Parathyroid adenoma (tissue), 2 donors: ENCODE results near the gene HIBADH.

Experiments
- H2AFZ ChIP-seq: fragments of 300-600 bp; sonication (generic); one replicate; pipeline ENCODE4 v1.7.0; 2017; ENCODE audit warnings: antibody characterized with exemption, mild to moderate bottlenecking
- H3K27ac ChIP-seq: fragments of 300-600 bp; sonication (generic); one replicate; pipeline ENCODE4 v1.7.0; 2017
- H3K27me3 ChIP-seq: fragments of 300-600 bp; sonication (generic); one replicate; pipeline ENCODE4 v1.7.0; 2017; ENCODE audit warnings: low read length; ENCODE audit not compliant: control insufficient read depth, insufficient read depth
- H3K36me3 ChIP-seq: fragments of 300-600 bp; sonication (generic); one replicate; pipeline ENCODE4 v1.7.0; 2017; ENCODE audit warnings: low read length; ENCODE audit not compliant: control insufficient read depth, insufficient read depth
- H3K4me1 ChIP-seq: fragments of 300-600 bp; sonication (generic); one replicate; pipeline ENCODE4 v1.7.0; 2017; ENCODE audit warnings: control low read depth
- H3K4me2 ChIP-seq: fragments of 300-600 bp; sonication (generic); one replicate; pipeline ENCODE4 v1.7.0; 2017; ENCODE audit warnings: low read length
- H3K4me3 ChIP-seq: fragments of 300-600 bp; sonication (generic); one replicate; pipeline ENCODE4 v1.7.0; 2017; ENCODE audit warnings: low read depth, low read length
- H3K79me2 ChIP-seq: fragments of 300-600 bp; sonication (generic); one replicate; pipeline ENCODE4 v1.7.0; 2017; ENCODE audit warnings: control low read depth
- H3K9ac ChIP-seq: fragments of 300-600 bp; sonication (generic); one replicate; pipeline ENCODE4 v1.7.0; 2017; ENCODE audit warnings: mild to moderate bottlenecking
- H3K9me3 ChIP-seq: fragments of 300-600 bp; sonication (generic); one replicate; pipeline ENCODE4 v1.7.0; 2017; ENCODE audit warnings: low read length; ENCODE audit not compliant: control insufficient read depth
- TF ChIP-seq, protein P1 (sequence below): fragments of 300-600 bp; sonication (generic); IDR thresholded peaks from one replicate; pipeline ENCODE4 v1.7.0; 2017; ENCODE audit warnings: antibody characterized with exemption, mild to moderate bottlenecking
- donor health status: primary hyperparathyroidism.

HIBADH gene

DNA sequence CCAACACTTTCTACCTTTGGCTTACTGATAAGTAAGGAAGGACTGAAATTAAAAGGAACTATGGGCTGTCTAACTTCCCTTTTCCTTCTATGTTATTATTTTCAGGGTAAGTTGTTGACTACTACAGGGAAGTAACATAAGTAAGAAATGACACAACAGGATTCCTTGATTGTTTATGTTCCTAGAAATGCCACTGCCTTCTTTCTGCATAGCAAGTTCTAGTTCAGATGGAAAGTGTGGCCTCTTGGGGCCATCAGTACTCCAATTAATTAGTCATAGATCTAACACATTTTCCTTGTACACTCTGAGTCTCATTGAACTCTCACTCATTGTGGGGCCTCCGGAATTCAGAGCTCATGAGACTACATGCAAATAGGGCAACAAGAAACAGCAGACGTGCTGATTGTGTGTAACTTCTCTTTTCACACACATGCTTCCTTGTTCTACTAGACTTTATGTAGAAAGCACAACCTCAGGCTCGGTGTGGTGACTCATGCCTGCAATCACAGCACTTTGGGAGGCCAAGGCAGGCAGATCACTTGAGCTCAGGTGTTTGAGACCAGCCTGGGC lies 35.3 kb upstream of the HIBADH start:
- no peak overlapping the region for H3K9ac ChIP-seq
- no peaks in the 10 kb centered on the region for H3K27me3 ChIP-seq
- H3K4me3 ChIP-seq: no peak overlapping the region
- H2AFZ ChIP-seq: no peak overlapping the region
- no peaks in the 10 kb centered on the region for H3K4me1 ChIP-seq
- no peaks in the 10 kb centered on the region for H3K79me2 ChIP-seq
- H3K36me3 ChIP-seq: no peaks in the 10 kb centered on the region
- no peak overlapping the region for H3K4me2 ChIP-seq
- no peaks in the 10 kb centered on the region for H3K9me3 ChIP-seq
- TF ChIP-seq, protein P1, sequence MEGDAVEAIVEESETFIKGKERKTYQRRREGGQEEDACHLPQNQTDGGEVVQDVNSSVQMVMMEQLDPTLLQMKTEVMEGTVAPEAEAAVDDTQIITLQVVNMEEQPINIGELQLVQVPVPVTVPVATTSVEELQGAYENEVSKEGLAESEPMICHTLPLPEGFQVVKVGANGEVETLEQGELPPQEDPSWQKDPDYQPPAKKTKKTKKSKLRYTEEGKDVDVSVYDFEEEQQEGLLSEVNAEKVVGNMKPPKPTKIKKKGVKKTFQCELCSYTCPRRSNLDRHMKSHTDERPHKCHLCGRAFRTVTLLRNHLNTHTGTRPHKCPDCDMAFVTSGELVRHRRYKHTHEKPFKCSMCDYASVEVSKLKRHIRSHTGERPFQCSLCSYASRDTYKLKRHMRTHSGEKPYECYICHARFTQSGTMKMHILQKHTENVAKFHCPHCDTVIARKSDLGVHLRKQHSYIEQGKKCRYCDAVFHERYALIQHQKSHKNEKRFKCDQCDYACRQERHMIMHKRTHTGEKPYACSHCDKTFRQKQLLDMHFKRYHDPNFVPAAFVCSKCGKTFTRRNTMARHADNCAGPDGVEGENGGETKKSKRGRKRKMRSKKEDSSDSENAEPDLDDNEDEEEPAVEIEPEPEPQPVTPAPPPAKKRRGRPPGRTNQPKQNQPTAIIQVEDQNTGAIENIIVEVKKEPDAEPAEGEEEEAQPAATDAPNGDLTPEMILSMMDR: no peak
- H3K27ac ChIP-seq: no peak overlapping the region

DNA sequence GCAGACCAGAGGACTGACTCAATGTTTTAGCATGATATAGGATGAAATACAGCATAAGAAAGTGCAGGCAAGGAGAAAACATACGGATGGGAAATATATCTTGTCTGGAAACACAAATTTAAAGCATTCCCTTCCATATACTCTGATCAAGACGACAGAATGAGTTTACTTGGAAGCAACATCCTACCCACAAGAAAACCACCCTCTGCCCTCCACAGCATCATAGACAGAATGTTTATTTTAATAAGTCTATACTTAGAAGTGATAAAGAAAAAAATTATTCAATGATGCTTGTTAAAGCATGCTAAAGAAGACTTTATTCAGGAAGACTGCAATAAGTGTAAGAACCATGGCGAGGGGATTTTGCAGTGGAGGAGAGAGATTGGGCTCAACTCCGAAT lies 32.4 kb upstream of the HIBADH start:
- Histone ChIP-seq H3K79me2 (no peaks in the 10 kb centered on the region), H3K4me3 (no peak overlapping the region), H3K4me1 (no peaks in the 10 kb centered on the region), H3K4me2 (no peak overlapping the region), H2AFZ (no peak overlapping the region), H3K27ac (no peak overlapping the region), H3K36me3 (no peaks in the 10 kb centered on the region), H3K27me3 (no peaks in the 10 kb centered on the region), H3K9me3 (no peaks in the 10 kb centered on the region), H3K9ac (no peak overlapping the region)
- TF ChIP-seq, protein P1: no peak

DNA sequence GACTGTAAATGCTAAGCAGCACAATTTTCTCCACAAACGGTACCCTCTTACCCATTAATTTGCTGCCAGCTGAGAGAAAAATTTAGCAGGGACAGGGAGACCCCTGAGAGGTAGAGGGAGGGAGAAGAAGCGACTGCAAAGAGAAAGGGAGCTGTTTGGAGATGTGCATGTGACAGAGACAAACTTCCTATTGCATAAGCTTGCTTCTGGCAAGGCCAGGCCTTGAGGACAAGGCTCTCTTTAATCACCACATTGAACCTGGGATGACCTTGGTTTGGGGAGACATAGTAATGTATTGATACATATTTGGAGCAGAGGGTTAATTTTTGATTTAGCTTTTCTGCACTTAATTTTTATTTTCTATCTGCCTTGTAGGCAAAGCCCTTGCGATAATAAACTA lies 31.1 kb upstream of the HIBADH start:
- no peaks in the 10 kb centered on the region for H3K9me3 ChIP-seq
- H3K27ac ChIP-seq: no peak overlapping the region
- H3K4me2 ChIP-seq: no peak overlapping the region
- no peaks in the 10 kb centered on the region for H3K27me3 ChIP-seq
- TF ChIP-seq, protein P1: no peak
- H3K9ac ChIP-seq: no peak overlapping the region
- no peaks in the 10 kb centered on the region for H3K36me3 ChIP-seq
- H3K79me2 ChIP-seq: no peaks in the 10 kb centered on the region
- H2AFZ ChIP-seq: no peak overlapping the region
- no peaks in the 10 kb centered on the region for H3K4me1 ChIP-seq
- H3K4me3 ChIP-seq: no peak overlapping the region

DNA sequence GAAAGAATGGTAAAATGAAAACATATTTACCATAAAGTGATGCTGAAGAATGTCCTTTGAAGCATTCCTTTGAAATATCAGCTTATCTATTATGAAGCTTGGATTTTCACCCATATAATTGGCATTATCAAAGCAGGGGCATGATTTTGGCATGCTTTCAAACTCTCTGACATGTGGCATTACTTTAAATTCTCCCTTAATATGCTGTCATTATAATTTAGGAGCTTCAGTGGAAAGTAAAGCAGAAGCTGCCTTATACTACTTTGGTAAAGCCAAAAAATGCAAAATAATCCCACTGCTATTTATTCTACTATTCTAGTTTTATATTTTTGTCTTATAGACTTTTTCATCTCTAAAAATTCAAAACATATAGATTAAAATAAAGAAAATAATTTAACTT lies 28.0 kb upstream of the HIBADH start:
- H3K27me3 ChIP-seq: no peaks in the 10 kb centered on the region
- H3K27ac ChIP-seq: no peak overlapping the region
- H3K4me1 ChIP-seq: no peaks in the 10 kb centered on the region
- no peak overlapping the region for H2AFZ ChIP-seq
- H3K36me3 ChIP-seq: no peaks in the 10 kb centered on the region
- H3K9me3 ChIP-seq: no peaks in the 10 kb centered on the region
- H3K4me3 ChIP-seq: no peak overlapping the region
- TF ChIP-seq, protein P1: no peak
- no peak overlapping the region for H3K9ac ChIP-seq
- H3K79me2 ChIP-seq: no peaks in the 10 kb centered on the region
- H3K4me2 ChIP-seq: no peak overlapping the region

DNA sequence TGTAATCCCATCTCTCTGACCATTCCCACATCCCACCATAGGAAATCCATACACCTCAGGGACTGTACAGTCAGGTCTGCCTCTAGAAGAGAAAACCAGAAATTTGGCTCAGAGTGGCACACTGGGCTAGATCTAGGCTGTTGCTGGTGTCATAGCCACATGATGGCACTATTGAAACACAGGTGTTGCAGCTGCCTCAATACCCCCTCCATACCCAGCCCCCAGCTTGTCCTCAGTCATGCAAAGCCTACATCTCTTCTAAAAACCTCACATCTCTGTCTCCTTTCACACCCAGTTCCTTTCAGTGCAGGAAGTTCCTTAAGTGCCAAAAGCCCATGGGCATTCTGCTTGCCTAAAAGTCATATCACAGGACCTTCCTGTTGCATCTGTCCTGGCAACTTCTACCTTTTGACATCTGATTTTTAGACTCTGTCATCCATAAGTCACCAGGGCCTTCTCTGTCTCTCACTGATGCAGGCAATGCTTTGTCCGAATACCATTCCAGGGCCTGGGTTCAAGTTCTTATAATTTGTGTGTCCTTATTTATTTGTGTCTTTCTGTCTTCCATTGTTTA lies 27.0 kb upstream of the HIBADH start:
- Histone ChIP-seq H2AFZ (no peak overlapping the region), H3K4me2 (no peak overlapping the region), H3K9ac (no peak overlapping the region)

More for the DNA sequence above, 27.0 kb upstream of the HIBADH start:
- H3K27me3 ChIP-seq: no peaks in the 10 kb centered on the region
- no peak overlapping the region for H3K27ac ChIP-seq
- H3K4me3 ChIP-seq: no peak overlapping the region
- no peaks in the 10 kb centered on the region for H3K9me3 ChIP-seq
- no peaks in the 10 kb centered on the region for H3K79me2 ChIP-seq
- H3K4me1 ChIP-seq: no peaks in the 10 kb centered on the region
- TF ChIP-seq, protein P1: no peak
- no peaks in the 10 kb centered on the region for H3K36me3 ChIP-seq
